HEK293 (cell line): ENCODE results near the gene INHA.

Source experiments
- GLI4 ChIP-seq: fragments of 450-650 bp; formaldehyde crosslinking; IDR thresholded peaks from 2 replicates; pipeline ENCODE4 v1.5.1; 2016; ENCODE audit warnings: missing biosample characterization, missing genetic modification characterization
- GLIS1 ChIP-seq: fragments of 450-650 bp; formaldehyde crosslinking; IDR thresholded peaks from 2 replicates; pipeline ENCODE4 v1.5.1; 2016; ENCODE audit warnings: missing biosample characterization, missing genetic modification characterization
- IKZF3 ChIP-seq: fragments of 450-650 bp; IDR thresholded peaks from 2 replicates; pipeline ENCODE4 v1.5.0; 2018; ENCODE audit warnings: missing biosample characterization, mild to moderate bottlenecking, missing genetic modification characterization, moderate library complexity
- MZF1 ChIP-seq: fragments of 450-650 bp; formaldehyde crosslinking; IDR thresholded peaks from 2 replicates; pipeline ENCODE4 v1.5.1; 2017; ENCODE audit warnings: missing biosample characterization, missing genetic modification characterization, borderline replicate concordance
- OVOL3 ChIP-seq: fragments of 450-650 bp; formaldehyde crosslinking; IDR thresholded peaks from 2 replicates; pipeline ENCODE4 v1.5.1; 2016; ENCODE audit warnings: missing biosample characterization, missing genetic modification characterization
- PRDM1 ChIP-seq: fragments of 450-650 bp; formaldehyde crosslinking; IDR thresholded peaks from 2 replicates; pipeline ENCODE4; 2016; ENCODE audit warnings: missing biosample characterization, missing genetic modification characterization
- PRDM2 ChIP-seq: fragments of 450-650 bp; formaldehyde crosslinking; IDR thresholded peaks from 2 replicates; pipeline ENCODE4 v1.5.1; 2016; ENCODE audit warnings: missing biosample characterization, missing genetic modification characterization, borderline replicate concordance
- SCRT2 ChIP-seq: fragments of 450-650 bp; formaldehyde crosslinking; IDR thresholded peaks from 2 replicates; pipeline ENCODE4 v1.5.1; 2016; ENCODE audit warnings: missing biosample characterization, missing genetic modification characterization
- SETDB1 ChIP-seq: IDR thresholded peaks from one replicate; pipeline ENCODE4 v1.6.1; 2017; ENCODE audit warnings: mild to moderate bottlenecking, low read length, moderate library complexity, mixed read lengths; ENCODE audit not compliant: insufficient read length
- TRIM28 ChIP-seq: IDR thresholded peaks from 2 replicates; pipeline ENCODE4 v1.6.1; 2011; ENCODE audit warnings: low read length, control low read depth, borderline replicate concordance
- ZNF112 ChIP-seq: fragments of 450-650 bp; formaldehyde crosslinking; IDR thresholded peaks from 2 replicates; pipeline ENCODE4 v1.5.0; 2017; ENCODE audit warnings: missing biosample characterization, missing genetic modification characterization
- ZNF121 ChIP-seq: fragments of 450-650 bp; formaldehyde crosslinking; IDR thresholded peaks from 2 replicates; pipeline ENCODE4 v1.5.1; 2016; ENCODE audit warnings: missing biosample characterization, missing genetic modification characterization
- ZNF132 ChIP-seq: fragments of 450-650 bp; formaldehyde crosslinking; IDR thresholded peaks from 2 replicates; pipeline ENCODE4 v1.5.1; 2017; ENCODE audit warnings: missing biosample characterization, missing genetic modification characterization, borderline replicate concordance
- ZNF280C ChIP-seq: fragments of 450-650 bp; formaldehyde crosslinking; IDR thresholded peaks from 2 replicates; pipeline ENCODE4 v1.5.1; 2016; ENCODE audit warnings: missing biosample characterization, missing genetic modification characterization
- ZNF324 ChIP-seq: fragments of 450-650 bp; formaldehyde crosslinking; IDR thresholded peaks from 2 replicates; pipeline ENCODE4 v1.5.1; 2016; ENCODE audit warnings: missing biosample characterization, missing genetic modification characterization
- ZNF366 ChIP-seq: fragments of 450-650 bp; formaldehyde crosslinking; conservative IDR thresholded peaks from 2 replicates; pipeline ENCODE4 v1.5.1; 2016; ENCODE audit warnings: missing biosample characterization, missing genetic modification characterization
- ZNF37A ChIP-seq: fragments of 450-650 bp; IDR thresholded peaks from 2 replicates; pipeline ENCODE4 v1.5.1; 2018; ENCODE audit warnings: missing biosample characterization, missing genetic modification characterization
- ZNF404 ChIP-seq: fragments of 450-650 bp; formaldehyde crosslinking; IDR thresholded peaks from 2 replicates; pipeline ENCODE4 v1.5.1; 2017; ENCODE audit warnings: missing biosample characterization, missing genetic modification characterization
- ZNF449 ChIP-seq: fragments of 450-650 bp; formaldehyde crosslinking; IDR thresholded peaks from 2 replicates; pipeline ENCODE4 v1.5.1; 2017; ENCODE audit warnings: missing biosample characterization, mild to moderate bottlenecking, missing genetic modification characterization, moderate library complexity
- ZNF501 ChIP-seq: fragments of 450-650 bp; formaldehyde crosslinking; IDR thresholded peaks from 2 replicates; pipeline ENCODE4 v1.5.1; 2016; ENCODE audit warnings: missing biosample characterization, missing genetic modification characterization
- ZNF514 ChIP-seq: fragments of 450-650 bp; formaldehyde crosslinking; IDR thresholded peaks from 2 replicates; pipeline ENCODE4 v1.5.1; 2016; ENCODE audit warnings: missing biosample characterization, missing genetic modification characterization
- ZNF560 ChIP-seq: fragments of 450-650 bp; formaldehyde crosslinking; IDR thresholded peaks from 2 replicates; pipeline ENCODE4 v1.5.1; 2017; ENCODE audit warnings: missing biosample characterization, missing genetic modification characterization, borderline replicate concordance
- ZNF561 ChIP-seq: fragments of 450-650 bp; IDR thresholded peaks from 2 replicates; pipeline ENCODE4 v1.5.1; 2018; ENCODE audit warnings: missing biosample characterization, missing genetic modification characterization, borderline replicate concordance
- ZNF664 ChIP-seq: fragments of 450-650 bp; formaldehyde crosslinking; IDR thresholded peaks from 2 replicates; pipeline ENCODE4 v1.5.1; 2016; ENCODE audit warnings: missing biosample characterization, missing genetic modification characterization
- ZNF837 ChIP-seq: fragments of 450-650 bp; formaldehyde crosslinking; IDR thresholded peaks from 2 replicates; pipeline ENCODE4 v1.5.1; 2016; ENCODE audit warnings: missing biosample characterization, missing genetic modification characterization
- ZSCAN23 ChIP-seq: fragments of 450-650 bp; formaldehyde crosslinking; IDR thresholded peaks from 2 replicates; pipeline ENCODE4 v1.5.1; 2016; ENCODE audit warnings: missing biosample characterization, missing genetic modification characterization
- TF ChIP-seq, protein P1 (sequence below): fragments of 450-650 bp; formaldehyde crosslinking; IDR thresholded peaks from 2 replicates; pipeline ENCODE4 v1.5.1; 2017; ENCODE audit warnings: missing biosample characterization, missing genetic modification characterization
- TF ChIP-seq, protein P2 (sequence below): fragments of 450-650 bp; IDR thresholded peaks from 2 replicates; pipeline ENCODE4 v1.5.1; 2018; ENCODE audit warnings: missing biosample characterization, missing genetic modification characterization

INHA gene

DNA sequence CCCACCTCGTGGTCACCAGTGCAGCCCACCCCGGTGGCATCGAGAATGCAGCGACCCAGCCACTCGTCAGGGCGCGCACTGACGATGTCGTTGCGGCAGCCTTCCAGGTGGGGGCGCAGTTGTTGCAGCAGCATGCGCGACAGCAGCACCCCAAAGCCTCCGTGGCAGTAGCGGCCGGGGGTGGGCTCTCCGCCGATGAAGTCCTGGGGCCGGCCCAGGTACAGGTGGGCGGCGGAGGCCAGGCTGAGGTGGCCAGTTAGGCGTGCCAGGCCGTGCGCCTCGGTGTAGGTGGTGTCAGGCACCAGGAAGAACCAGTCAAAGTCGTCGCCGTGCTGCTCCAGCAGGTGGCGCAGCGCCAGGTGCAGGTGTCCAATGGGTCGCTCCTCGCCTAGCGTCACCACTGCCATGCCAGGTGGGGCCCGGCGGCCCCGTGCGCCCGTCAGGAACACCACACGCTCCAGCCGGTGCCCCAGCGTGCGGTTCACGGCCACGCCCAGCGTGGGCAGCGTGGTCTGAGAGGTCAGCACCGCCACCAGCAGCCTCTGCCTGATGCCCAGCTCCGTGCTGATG is 30.4 kb upstream of the INHA start (continued):
- TF ChIP-seq PRDM2 (tag by site-specific recombination) (peak; percentile 70; the same call in 1 of the 2 replicates), ZNF837 (tag by site-specific recombination) (no peak), ZNF449 (tag by site-specific recombination) (no peak), ZNF121 (tag by site-specific recombination) (no peak), ZNF404 (tag by site-specific recombination) (no peak), OVOL3 (tag by site-specific recombination) (no peak), ZSCAN23 (tag by site-specific recombination) (no peak), GLIS1 (0 out of 2 replicates have a peak, but pooled peaks have one; percentile 29), MZF1 (no peak), SETDB1 (no peak), ZNF514 (tag by site-specific recombination) (no peak), ZNF560 (tag by site-specific recombination) (no peak), ZNF324 (peak; percentile 80), ZNF366 (tag by site-specific recombination) (no peak), PRDM1 (tag by site-specific recombination) (no peak), ZNF664 (tag by site-specific recombination) (no peak), ZNF280C (no peak), ZNF501 (peak; percentile 96), ZNF561 (tag by site-specific recombination) (no peak), SCRT2 (tag by site-specific recombination) (peak; percentile 51; the same call in 1 of the 2 replicates), IKZF3 (no peak), ZNF37A (tag by site-specific recombination) (no peak), ZNF132 (tag by site-specific recombination) (no peak), ZNF112 (tag by site-specific recombination) (no peak), TRIM28 (no peak), GLI4 (no peak)
- TF ChIP-seq, protein P1, sequence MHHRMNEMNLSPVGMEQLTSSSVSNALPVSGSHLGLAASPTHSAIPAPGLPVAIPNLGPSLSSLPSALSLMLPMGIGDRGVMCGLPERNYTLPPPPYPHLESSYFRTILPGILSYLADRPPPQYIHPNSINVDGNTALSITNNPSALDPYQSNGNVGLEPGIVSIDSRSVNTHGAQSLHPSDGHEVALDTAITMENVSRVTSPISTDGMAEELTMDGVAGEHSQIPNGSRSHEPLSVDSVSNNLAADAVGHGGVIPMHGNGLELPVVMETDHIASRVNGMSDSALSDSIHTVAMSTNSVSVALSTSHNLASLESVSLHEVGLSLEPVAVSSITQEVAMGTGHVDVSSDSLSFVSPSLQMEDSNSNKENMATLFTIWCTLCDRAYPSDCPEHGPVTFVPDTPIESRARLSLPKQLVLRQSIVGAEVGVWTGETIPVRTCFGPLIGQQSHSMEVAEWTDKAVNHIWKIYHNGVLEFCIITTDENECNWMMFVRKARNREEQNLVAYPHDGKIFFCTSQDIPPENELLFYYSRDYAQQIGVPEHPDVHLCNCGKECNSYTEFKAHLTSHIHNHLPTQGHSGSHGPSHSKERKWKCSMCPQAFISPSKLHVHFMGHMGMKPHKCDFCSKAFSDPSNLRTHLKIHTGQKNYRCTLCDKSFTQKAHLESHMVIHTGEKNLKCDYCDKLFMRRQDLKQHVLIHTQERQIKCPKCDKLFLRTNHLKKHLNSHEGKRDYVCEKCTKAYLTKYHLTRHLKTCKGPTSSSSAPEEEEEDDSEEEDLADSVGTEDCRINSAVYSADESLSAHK: no peak
- TF ChIP-seq, protein P2, sequence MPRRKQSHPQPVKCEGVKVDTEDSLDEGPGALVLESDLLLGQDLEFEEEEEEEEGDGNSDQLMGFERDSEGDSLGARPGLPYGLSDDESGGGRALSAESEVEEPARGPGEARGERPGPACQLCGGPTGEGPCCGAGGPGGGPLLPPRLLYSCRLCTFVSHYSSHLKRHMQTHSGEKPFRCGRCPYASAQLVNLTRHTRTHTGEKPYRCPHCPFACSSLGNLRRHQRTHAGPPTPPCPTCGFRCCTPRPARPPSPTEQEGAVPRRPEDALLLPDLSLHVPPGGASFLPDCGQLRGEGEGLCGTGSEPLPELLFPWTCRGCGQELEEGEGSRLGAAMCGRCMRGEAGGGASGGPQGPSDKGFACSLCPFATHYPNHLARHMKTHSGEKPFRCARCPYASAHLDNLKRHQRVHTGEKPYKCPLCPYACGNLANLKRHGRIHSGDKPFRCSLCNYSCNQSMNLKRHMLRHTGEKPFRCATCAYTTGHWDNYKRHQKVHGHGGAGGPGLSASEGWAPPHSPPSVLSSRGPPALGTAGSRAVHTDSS (tag by site-specific recombination): no peak
